HG03354 (cell line): ENCODE measurements around the gene PRKAR1B.

ENCODE experiments used
- ATAC-seq: cut with Tn5 transposase; IDR thresholded peaks from one replicate; pipeline ENCODE4 v1.9.1; 2021; ENCODE audit warnings: mild to moderate bottlenecking; ENCODE audit not compliant: unreplicated experiment, poor library complexity, severe bottlenecking

Gene PRKAR1B

DNA sequence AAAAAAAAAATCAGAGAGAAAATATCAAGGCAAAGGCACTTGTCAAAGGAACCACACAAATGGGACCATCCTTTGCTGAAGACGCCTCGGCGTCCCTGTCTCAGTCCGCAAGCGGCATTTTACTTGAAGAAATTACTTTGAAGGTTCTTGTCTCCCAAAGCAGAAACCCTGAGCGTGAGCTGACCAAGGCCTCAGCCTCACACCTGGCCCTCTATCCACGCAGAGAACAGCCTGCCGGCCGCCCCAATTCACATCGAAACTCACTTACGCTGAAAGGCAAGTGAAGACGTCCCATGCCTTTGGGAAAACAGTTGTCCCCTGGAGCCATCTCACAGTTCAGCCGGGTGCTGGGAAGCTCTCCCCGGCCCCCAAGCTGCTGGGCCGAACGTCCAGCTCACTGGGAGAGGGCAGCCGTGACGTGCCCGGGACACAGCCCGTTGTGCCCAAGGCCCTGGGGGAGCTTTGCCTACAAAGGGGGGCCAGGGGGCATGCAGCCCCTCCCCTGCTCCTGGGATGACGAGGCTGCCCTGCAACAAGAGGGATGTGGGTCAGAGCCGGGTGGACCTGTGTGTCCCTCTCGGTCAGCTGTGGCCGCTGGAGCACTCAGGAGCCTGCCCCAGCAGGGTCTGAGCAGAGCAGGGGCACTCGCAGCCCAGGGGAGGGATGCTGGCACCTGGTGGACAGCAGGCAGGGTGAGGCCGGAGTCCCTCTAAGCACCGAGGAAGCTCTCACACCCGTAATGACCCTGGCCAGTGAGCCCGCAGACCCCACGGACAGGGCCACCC, 157.8 kb downstream of the PRKAR1B start:
- ATAC-seq: no peak

DNA sequence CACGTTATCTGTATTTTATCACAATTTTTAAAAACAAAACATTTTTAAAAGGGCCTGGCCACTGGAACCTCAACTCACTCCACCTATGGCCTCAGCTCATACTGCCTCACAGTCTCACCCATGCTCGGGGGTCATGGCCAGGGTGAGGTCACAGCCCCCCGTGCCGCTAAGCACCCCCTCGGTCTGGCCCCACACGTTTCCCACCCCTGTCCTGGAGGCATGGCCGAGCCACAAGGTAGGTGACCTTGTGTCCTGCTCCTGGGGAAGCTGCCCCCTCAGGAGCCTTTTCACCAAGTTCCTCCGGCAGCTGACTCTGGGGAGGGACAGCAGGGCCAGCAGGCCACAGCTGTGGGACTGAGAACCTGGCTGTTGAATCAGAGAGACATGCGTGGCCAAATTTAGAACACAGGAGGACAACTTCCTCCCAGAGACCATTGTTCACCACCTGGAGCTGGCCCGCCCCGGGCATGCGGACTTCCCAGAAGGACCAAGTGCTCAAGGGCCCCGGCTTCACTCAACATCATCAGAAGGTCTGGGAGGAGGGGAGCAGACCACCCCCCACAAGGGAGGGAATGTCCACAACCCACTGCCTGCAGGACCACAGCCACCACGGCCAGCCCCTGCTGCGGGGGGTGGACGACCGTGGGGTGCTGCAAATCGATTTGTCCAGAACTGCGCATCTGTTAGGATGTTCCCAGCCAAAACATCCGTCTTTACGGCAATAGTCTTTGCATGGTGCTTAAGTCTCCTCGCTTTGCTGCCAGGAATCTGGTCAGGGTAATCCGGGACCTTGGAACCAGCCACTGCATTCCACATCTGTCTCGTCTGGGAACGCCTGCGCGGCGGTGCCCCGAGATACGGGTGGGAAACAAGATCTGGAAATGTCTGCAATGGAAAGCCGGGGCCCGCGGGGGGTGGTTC, 158.8 kb downstream of the PRKAR1B start:
- no peak for ATAC-seq

DNA sequence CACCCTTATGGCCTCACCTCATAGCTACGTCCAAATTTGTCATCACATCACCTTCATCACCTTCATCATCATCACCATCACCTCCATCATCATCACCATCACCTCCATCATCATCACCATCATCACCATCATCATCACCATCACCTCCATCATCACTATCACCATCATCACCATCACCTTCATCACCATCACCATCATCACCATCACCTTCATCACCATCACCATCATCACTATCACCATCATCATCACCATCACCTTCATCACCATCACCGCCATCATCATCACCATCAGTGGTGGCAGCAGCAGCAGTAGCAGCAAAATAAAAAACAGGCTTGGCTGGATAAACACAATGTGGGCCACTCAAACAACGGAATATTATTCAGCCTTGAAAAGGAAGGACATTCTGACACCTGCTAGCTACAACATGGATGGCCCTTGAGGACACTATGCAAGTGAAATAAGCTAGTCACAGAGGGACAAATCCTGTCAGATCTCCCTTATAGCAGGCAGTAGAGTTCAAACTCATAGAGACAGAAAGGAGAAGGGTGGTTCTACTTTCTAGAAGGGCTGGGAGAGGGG, 159.7 kb downstream of the PRKAR1B start:
- no peak for ATAC-seq

DNA sequence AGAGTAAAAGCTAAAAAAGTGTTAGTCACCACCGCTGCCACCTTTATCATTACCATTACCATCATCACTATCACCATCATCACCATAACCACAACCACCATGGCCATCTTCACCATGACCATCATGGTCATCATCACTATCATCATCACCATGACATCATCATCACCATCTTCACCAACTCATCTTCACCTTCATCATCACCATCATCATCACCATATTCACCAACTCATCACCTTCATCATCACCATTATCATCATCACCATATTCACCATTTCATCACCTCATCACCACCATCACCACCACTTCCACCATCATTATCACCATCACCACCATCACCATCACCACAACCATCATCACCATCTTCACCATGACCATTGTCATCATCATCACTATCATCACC, 161.0 kb downstream of the PRKAR1B start:
- no peak for ATAC-seq

DNA sequence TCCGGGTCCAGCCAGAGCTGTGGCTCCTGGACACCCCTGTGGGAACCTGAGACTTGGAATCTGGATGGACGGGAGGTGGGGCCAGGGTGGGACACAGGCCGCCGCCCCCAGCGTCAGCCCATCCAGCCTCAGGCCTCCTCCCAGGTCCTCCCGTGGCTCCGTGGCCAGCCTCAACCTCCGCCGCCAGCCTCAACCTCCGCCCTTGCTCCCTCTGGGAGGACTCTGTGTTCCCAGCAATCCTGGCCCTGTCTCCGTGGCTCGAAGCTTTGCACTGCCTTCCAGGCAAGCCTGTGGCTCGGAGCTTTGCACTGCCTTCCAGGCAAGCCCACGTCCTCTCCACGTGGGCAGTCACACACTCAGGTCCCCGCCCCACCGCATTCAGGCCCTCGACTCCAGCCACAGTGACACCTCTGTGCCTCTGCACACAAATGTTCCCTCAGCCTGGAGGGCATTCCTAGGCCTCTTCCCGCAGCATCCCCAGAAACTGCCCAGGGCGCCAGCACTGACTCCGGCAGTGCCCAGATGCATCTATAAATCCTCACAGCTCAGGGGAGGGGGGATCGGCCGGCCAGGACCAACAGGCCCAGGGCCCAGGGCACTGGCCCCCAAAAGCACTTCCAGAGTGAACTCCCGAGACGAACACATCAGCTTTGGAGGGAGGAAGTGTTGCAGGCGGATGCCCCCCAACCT, 162.8 kb downstream of the PRKAR1B start:
- no peak for ATAC-seq

DNA sequence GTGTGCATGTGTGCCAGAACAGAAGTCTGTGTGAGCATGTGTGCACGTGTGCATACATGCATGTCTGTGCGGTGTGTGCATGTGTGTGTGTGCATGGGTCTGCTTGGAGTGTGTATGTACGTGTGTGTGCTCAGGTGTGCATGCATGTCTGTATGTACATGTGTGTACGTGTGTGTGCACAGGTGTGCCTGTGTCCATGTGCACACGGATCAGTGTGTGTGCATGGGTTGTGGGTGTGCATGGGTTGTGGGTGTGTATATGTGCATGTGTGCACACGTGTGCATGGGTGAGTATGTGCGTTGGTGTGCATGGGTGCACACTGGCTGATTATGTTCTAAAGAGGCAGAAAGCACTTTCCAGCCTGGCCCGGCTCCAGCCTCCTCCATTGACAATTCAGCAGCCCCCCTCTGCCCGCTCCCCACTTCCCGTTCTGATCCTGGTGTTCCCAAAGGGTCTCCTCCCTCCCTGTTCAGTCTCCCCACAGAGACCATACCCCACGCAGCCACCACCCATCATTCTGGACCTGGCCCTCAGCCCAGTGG, 163.4 kb downstream of the PRKAR1B start:
- no peak for ATAC-seq

DNA sequence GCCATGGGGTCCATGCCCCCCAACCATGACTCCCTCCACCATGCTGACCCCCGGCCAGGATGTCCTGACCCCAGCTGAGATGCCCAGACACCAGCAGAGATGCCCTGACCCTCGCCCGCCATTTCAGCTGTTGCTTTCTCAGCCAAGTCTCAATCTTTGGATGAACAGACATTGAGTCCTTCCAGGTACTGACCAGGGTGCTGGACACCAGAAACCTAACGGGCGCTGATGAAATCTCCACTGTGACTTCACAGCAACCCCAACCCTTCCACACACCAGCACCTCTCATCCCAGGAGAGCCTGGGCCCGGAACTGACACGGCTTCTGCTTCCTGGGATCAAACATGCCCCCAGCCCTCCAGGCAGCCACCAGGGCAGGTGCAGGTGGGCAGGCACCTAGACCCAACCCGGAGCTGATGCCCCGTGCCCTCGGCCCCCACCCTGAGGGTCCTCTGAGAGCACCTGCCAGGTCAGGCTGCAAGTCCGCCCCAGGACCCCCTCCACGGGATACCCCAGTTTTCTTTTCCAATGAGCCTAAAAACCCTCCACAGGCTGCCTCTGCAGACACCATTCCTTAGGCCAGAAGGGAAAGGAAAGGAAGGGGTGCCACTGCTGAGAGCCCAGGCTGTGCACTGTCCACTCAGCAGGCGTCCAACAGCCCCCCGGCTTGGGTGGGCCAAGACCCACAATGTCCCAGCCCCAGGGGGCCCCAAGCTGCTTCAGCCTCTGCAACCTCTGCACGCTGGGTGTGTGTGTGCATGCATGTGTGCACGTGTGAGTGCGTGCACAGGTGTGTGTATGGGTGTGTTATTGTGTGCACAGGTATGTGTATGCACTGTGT, 164.1 kb downstream of the PRKAR1B start:
- ATAC-seq: no peak

DNA sequence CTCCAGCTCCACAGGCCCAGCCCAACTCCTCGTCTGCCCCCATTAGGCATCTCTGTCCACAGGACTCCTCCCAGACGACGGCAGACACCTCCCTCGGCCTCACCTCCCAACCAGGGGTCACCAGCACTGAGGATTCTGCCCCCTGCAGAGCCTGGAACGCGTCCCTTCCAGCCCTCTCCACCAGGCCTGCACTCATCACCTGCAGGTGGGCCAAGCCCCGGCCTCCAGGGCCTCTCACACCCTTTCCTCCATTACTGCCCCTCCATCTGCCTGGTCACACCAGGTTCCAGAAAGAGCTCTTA, 164.8 kb downstream of the PRKAR1B start:
- ATAC-seq: no peak

DNA sequence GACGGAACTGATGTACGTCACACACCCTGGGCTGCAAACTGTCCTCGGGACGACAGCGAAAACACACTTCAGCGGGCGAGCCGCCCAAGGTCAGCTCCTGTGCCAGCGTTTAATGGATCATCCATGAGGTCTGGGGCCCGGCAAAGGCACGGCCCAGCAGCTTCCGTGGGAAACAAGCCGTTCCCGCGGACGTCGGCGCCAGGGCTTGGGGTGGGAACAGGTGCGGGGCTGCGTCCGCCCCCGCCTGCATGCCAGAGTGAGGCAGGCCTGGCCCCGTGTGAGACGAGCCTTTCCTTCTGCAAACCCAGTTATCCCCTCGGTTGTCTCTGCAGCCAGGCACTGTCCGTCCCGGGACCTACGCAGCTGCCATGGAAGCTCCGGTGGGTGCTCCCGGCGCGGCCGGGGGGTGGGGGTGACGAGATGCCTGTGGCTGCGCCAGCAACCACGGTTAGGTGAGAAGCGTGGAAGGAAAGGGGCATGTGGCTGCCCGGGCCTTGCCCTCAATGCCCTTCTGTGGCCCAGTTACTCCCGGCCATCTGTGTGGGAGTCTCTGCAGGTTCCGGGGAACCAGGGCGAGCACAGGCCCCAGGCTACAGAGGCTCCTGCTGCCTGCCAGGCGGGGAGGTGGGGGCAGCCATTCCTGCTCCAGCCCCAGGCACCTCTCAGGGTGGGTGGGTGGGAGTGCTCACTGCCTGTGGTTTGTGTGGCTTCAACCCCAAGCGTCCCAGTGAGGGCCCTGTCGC, 165.3 kb downstream of the PRKAR1B start:
- ATAC-seq: no peak

DNA sequence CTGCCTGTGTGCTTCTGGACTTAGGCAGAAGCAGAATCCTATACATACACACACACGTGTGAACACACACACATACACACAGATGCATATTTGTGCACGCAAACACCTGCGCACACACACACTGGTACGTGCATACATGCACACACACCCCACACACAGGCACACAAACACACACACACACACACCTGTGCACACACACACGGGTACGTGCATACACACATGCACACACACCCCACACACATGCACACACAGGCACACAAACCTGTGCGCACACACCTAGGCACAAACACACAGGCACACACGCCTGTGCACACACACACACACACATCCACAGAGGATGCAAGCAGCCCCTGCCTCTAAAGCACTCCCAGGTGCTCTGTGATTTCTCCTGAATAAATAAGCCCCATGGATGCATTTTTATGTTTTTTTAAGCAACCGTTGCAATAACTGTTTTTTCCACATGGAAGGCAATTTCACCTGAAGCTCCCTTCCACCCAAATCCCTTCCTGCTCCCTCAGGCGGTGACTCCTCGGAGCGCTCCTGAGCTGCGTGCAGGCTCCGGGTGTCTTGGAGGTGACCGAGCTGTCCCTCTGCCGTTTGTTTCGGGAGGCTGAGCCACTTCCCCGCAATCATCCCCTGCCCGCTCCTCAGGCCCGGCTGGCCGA, 166.0 kb downstream of the PRKAR1B start:
- ATAC-seq: no peak

DNA sequence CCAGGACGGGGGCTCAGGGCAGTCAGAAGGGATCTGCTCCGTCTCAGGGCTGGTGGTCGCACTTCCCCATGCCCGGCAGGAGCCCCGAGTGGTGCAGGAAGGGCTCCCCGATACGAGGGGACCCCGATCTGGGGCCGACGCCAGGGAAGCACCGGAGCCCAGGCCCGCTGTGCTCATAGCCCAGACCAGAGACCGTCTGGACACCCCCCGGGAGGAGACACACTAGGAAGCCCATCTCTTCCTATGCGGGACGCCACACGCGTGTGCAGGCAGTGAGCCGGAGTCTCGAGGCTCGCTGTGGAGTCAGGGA, 167.7 kb downstream of the PRKAR1B start:
- no peak for ATAC-seq

DNA sequence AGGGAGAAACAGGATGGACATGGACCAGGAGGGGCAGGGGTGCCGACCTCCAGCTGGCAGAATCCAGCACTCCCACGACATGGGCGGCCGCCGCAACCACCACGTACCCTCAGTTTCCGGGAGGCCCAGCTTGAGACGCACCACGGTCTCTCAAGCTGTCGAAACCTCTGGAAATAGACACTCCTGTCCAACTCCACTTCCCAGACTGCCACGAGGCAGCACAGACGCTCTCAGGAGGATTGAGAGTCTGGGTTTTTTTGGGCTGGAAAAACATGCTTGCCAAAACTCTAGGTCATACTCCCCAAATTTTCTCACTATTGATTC, 169.6 kb downstream of the PRKAR1B start:
- no peak for ATAC-seq

DNA sequence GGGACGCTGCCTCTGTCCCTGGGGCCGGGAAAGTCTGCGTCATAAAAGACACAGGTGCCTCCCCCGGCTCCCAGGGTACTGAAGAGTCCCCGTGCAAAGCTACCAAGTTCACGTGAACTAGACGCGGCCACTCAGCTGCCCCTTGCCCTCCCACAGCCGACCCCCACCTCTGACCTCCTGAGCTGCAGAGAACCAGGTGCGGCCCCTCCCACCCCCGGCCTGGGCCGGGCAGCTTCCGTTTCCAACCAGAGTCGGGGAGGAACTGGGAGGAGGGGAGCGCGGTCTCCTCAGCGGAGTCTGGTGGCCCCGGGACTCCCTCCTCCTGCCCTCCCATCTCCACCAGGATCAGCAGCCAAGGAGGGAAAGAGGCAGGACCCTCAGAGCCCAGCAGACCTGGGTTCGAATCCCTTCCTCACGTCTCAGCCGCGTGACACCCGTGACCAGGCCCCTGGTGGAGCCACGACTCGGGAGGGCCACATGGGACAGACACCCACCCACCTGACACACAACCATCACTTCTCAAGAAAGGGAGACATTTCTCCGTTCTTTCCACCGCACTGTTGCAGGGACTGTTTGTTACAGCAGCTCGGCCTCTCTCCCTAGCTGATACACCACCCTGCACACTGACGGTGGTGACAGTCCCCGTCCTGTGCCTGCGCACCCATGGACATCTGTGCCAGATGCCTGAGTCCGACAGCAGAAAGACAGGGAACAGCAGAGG, 170.1 kb downstream of the PRKAR1B start:
- no peak for ATAC-seq

DNA sequence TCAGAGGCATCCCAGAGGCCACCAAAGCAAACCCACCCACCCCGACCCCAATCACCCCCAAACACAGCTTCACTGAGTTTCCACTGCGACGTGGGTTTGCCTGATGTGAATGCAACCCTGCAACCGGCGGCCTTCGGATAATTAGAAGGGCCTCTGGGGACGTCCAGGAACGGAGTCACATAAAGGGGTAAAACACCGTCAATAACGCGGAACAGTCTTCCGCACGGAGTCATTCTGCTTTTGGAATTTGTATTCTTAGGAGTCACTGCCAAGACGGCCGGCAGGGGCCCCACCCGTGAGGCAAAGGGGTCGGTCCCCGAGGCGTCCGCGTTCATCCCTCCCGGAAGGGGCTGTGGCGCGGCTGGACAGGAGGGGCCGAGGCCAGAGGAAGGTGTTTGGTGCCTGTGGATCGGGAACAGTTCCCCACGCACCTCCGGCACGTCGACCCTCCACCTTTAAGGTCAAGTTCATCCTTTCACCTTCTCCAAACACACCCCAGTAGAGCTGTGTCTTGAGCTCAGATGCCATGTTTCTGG, 170.7 kb downstream of the PRKAR1B start:
- ATAC-seq: no peak

DNA sequence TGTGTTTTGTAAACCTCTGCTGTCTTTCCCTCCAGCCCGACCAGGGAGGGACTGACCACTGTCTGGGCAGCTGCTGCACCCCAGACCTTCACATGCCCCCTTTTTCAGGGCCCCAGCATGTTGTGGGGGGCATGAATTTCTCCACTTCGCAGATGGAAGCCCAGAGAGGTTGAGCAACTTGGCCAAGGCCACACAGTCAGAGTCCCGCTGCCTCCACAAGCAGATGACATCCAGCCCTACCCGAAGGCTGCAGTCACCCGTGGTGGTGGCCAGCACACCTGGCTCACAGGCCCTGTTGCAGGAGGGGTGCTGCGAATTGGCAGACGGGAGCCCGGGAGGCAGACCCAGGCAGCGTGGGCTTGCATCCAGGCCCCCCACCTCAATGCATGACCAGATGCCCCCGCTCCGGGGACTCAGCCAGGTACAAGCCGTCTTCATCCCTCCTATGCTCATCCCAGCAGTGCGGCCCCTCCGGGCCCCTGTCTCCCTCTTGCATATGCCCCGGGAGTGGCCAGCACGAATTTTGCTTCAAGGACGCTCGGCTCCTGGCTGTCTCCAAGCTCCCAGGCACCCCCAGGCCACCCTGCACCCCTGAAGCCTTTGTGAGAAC, 171.4 kb downstream of the PRKAR1B start:
- ATAC-seq: no peak

DNA sequence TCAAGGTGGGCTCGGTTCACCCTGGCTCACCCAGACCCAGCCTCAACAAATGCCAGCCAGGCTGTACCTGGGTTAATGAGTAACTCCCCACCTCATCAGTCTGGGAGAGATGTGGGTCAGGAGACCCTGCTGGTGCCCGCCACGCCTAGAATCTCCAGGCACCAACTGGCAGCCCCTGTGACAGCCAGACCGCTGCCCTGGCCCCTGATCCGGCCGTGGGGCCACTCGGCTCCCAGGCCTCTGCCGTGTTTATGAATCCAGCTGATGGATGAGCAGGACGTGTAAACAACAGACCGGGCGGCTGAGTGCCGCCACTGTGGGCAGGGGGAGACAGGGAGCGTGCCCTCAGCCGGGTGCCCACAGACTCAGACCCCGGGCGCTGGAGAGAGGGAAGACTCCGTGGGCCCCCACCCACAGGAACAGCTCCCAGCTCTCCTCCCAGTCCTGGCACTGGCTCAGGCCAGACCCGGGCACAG, 173.4 kb downstream of the PRKAR1B start:
- no peak for ATAC-seq
